Gastroesophageal sphincter (tissue), 3 donors: ENCODE results near the gene C9.

ENCODE experiments used
- CTCF ChIP-seq, 4 experiments: fragments of 200-600 bp in 2 of 4; fragments of 450-650 bp in 2 of 4; sonication (generic) in 1 of 4; IDR thresholded peaks; one replicate each; pipeline ENCODE4 v1.5.1; 2017 to 2019; ENCODE audit warnings: antibody characterized with exemption in 4 of 4, mild to moderate bottlenecking in 2 of 4, moderate library complexity in 2 of 4
- EP300 ChIP-seq: sonication (generic); formaldehyde crosslinking; IDR thresholded peaks from one replicate; pipeline ENCODE4 v1.6.1; 2017; ENCODE audit warnings: antibody characterized with exemption, mild to moderate bottlenecking
- POLR2A ChIP-seq, 2 donors: fragments of 450-650 bp; IDR thresholded peaks; one replicate each; pipeline ENCODE4 v1.6.1; 2017; ENCODE audit warnings: antibody characterized with exemption in 2 of 2, mild to moderate bottlenecking in 2 of 2, moderate library complexity in 1 of 2
- POLR2AphosphoS5 ChIP-seq: sonication (generic); formaldehyde crosslinking; IDR thresholded peaks from one replicate; pipeline ENCODE4 v1.6.1; 2017; ENCODE audit warnings: antibody characterized with exemption

- no peak for TF ChIP-seq CTCF (IDR thresholded peaks at IDR 0.05)
- TF ChIP-seq EP300 = no peak
- TF ChIP-seq POLR2A (IDR thresholded peaks at IDR 0.05) = no peak
- TF ChIP-seq POLR2AphosphoS5 = no peak
Observed at GRCh38 chr5:39355324-39355723, 9.0 kb downstream of the C9 start.
